ENCODE results near the gene SAAL1.

Gene SAAL1

GRCh38 chr11:18106688-18107087 lies 806 bp upstream of the SAAL1 start:
- no peak overlapping the region for H3K4me3 ChIP-seq (ENCODE audit: low read depth, low read length)
- DNase-seq (ENCODE audit: low read depth): no peak
- TF ChIP-seq, protein P1, sequence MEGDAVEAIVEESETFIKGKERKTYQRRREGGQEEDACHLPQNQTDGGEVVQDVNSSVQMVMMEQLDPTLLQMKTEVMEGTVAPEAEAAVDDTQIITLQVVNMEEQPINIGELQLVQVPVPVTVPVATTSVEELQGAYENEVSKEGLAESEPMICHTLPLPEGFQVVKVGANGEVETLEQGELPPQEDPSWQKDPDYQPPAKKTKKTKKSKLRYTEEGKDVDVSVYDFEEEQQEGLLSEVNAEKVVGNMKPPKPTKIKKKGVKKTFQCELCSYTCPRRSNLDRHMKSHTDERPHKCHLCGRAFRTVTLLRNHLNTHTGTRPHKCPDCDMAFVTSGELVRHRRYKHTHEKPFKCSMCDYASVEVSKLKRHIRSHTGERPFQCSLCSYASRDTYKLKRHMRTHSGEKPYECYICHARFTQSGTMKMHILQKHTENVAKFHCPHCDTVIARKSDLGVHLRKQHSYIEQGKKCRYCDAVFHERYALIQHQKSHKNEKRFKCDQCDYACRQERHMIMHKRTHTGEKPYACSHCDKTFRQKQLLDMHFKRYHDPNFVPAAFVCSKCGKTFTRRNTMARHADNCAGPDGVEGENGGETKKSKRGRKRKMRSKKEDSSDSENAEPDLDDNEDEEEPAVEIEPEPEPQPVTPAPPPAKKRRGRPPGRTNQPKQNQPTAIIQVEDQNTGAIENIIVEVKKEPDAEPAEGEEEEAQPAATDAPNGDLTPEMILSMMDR (conservative IDR thresholded peaks at IDR 0.05; ENCODE audit: low read depth, low read length): no peak

- TF ChIP-seq, protein P1 (conservative IDR thresholded peaks at IDR 0.05; ENCODE audit: low read depth, low read length): no peak
- no peak for DNase-seq (ENCODE audit: low read depth)
- H3K4me3 ChIP-seq (ENCODE audit: low read depth, low read length): peak overlapping the region; percentile 93
Observed at GRCh38 chr11:18105086-18105801, 638 bp downstream of the SAAL1 start.

GRCh38 chr11:18100926-18101656 lies 4.8 kb downstream of the SAAL1 start:
- no peak for DNase-seq (ENCODE audit: low read depth)
- TF ChIP-seq, protein P1 (conservative IDR thresholded peaks at IDR 0.05; ENCODE audit: low read depth, low read length): no peak
- no peak overlapping the region for H3K4me3 ChIP-seq (ENCODE audit: low read depth, low read length)

- TF ChIP-seq, protein P1 (conservative IDR thresholded peaks at IDR 0.05; ENCODE audit: low read depth, low read length): no peak
Observed at GRCh38 chr11:18093959-18094358, 11.9 kb downstream of the SAAL1 start.

DNA sequence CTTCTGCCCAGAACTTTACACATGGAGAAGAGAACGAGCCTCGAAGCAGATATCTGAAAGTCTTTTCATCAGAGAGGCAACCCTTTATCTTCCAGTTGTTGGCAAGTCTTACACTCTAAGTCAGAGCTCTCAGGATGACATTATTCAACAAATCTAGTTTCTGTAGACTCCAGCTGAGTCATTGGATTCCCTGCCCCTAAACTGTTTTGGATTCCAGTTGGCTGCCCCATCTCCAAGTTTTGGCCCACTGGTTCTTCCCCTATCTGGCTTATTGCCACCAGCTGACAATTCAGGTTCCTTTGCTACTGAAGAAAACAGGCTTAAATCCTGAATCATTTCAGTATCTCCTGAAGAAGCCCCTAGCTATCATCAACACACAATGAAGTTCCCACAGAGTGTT lies 14.2 kb downstream of the SAAL1 start:
- DNase-seq (ENCODE audit: low read depth): no peak
- TF ChIP-seq, protein P1 (conservative IDR thresholded peaks at IDR 0.05; ENCODE audit: low read depth, low read length): no peak
- no peak overlapping the region for H3K4me3 ChIP-seq (ENCODE audit: low read depth, low read length)

More at GRCh38 chr11:18093959-18094358, 11.9 kb downstream of the SAAL1 start:
- no peak overlapping the region for H3K4me3 ChIP-seq (ENCODE audit: low read depth, low read length)
- DNase-seq (ENCODE audit: low read depth): no peak

GRCh38 chr11:18088966-18089365 lies 16.9 kb downstream of the SAAL1 start:
- TF ChIP-seq, protein P1 (conservative IDR thresholded peaks at IDR 0.05; ENCODE audit: low read depth, low read length): no peak

More at GRCh38 chr11:18088966-18089365, 16.9 kb downstream of the SAAL1 start:
- H3K4me3 ChIP-seq (ENCODE audit: low read depth, low read length): no peak overlapping the region
- no peak for DNase-seq (ENCODE audit: low read depth)
